WTC11 (cell line): Measurements from ENCODE around the gene RBBP7. TPM values are rescaled to one million over a fixed set of nuclear protein-coding genes. Genes with fewer than 3 reads are reported as not detected.

Experiments used
- ATAC-seq: fragments of 200-7000 bp; cut with Tn5 transposase; 2 replicates; pipeline ENCODE4 v1.10.0; 2021; ENCODE audit warnings: mild to moderate bottlenecking, moderate library complexity
- CTCF ChIA-PET: fragments of 300-600 bp; sonication (Branson Sonifier 250); formaldehyde crosslinking; loops from one replicate; lab custom pipeline; 2021; ENCODE audit warnings: antibody characterized with exemption; lab: Charles Lee
- POLR2A ChIA-PET: fragments of 350-600 bp; sonication (Branson Sonifier 250); formaldehyde crosslinking; loops from one replicate; lab custom pipeline; 2021; ENCODE audit warnings: antibody characterized with exemption; lab: Charles Lee
- DNase-seq: peaks from one replicate; pipeline ENCODE4 v3.0.0; 2021; ENCODE audit warnings: low spot score
- H3K27ac Mint-ChIP-seq: 2 replicates; pipeline ENCODE4 v1.8.0; 2021; ENCODE audit warnings: mixed read lengths
- H3K27me3 Mint-ChIP-seq: 2 replicates; pipeline ENCODE4 v1.8.0; 2021; ENCODE audit warnings: low read depth, mild to moderate bottlenecking, moderate library complexity, mixed read lengths
- H3K36me3 Mint-ChIP-seq: 2 replicates; pipeline ENCODE4 v1.8.0; 2021; ENCODE audit warnings: mixed read lengths
- H3K4me1 Mint-ChIP-seq: 2 replicates; pipeline ENCODE4 v1.8.0; 2022; ENCODE audit warnings: mixed read lengths
- H3K4me3 Mint-ChIP-seq: 2 replicates; pipeline ENCODE4 v1.8.0; 2021; ENCODE audit warnings: mild to moderate bottlenecking, moderate library complexity, mixed read lengths
- H3K9me3 Mint-ChIP-seq: 2 replicates; pipeline ENCODE4 v1.8.0; 2021; ENCODE audit warnings: mixed read lengths
- ATF2 ChIP-seq: sonication (generic); formaldehyde crosslinking; IDR thresholded peaks from 2 replicates; pipeline ENCODE4 v1.8.1; 2022; ENCODE audit warnings: low read depth, missing genetic modification reagents, borderline replicate concordance
- CDX4 ChIP-seq: fragments of 250-450 bp; sonication (Bioruptor Pico); IDR thresholded peaks from 2 replicates; pipeline ENCODE4 v1.9.0; 2021; ENCODE audit warnings: moderate library complexity, mild to moderate bottlenecking, inconsistent platforms, borderline replicate concordance
- GTF2I ChIP-seq: fragments of 250-450 bp; sonication (Bioruptor Pico); conservative IDR thresholded peaks from 2 replicates; pipeline ENCODE4 v1.4.0; 2021; ENCODE audit warnings: mild to moderate bottlenecking
- HMGA2 ChIP-seq: fragments of 250-450 bp; sonication (Bioruptor Pico); IDR thresholded peaks from 2 replicates; pipeline ENCODE4 v1.4.0; 2021; ENCODE audit warnings: mild to moderate bottlenecking, moderate library complexity
- MXD4 ChIP-seq: fragments of 250-450 bp; sonication (Bioruptor Pico); IDR thresholded peaks from 2 replicates; pipeline ENCODE4 v1.8.0; 2021; ENCODE audit warnings: mild to moderate bottlenecking, moderate library complexity, borderline replicate concordance
- MYBL2 ChIP-seq: sonication (generic); formaldehyde crosslinking; IDR thresholded peaks from 2 replicates; pipeline ENCODE4 v1.8.1; 2023; ENCODE audit warnings: mild to moderate bottlenecking, moderate library complexity, missing genetic modification reagents
- NFE2L1 ChIP-seq: sonication (generic); formaldehyde crosslinking; IDR thresholded peaks from 2 replicates; pipeline ENCODE4 v1.8.1; 2023; ENCODE audit warnings: missing genetic modification reagents
- NR2C2 ChIP-seq: sonication (generic); formaldehyde crosslinking; IDR thresholded peaks from 2 replicates; pipeline ENCODE4 v1.8.0; 2022; ENCODE audit warnings: mild to moderate bottlenecking, missing genetic modification reagents
- OVOL2 ChIP-seq: fragments of 250-450 bp; sonication (Bioruptor Pico); IDR thresholded peaks from 2 replicates; pipeline ENCODE4 v1.9.0; 2021; ENCODE audit warnings: mild to moderate bottlenecking, borderline replicate concordance
- TEAD1 ChIP-seq: sonication (generic); formaldehyde crosslinking; IDR thresholded peaks from 2 replicates; pipeline ENCODE4 v1.8.0; 2022; ENCODE audit warnings: mild to moderate bottlenecking, missing genetic modification reagents
- ZBTB21 ChIP-seq: sonication (generic); formaldehyde crosslinking; IDR thresholded peaks from 2 replicates; pipeline ENCODE4 v1.8.1; 2023; ENCODE audit warnings: mild to moderate bottlenecking, missing genetic modification reagents, borderline replicate concordance
- ZBTB43 ChIP-seq: sonication (generic); formaldehyde crosslinking; IDR thresholded peaks from 2 replicates; pipeline ENCODE4 v1.8.1; 2023; ENCODE audit warnings: mild to moderate bottlenecking, missing genetic modification reagents
- ZNF121 ChIP-seq: sonication (generic); formaldehyde crosslinking; IDR thresholded peaks from 2 replicates; pipeline ENCODE4 v1.8.0; 2023; ENCODE audit warnings: missing genetic modification reagents
- ZNF138 ChIP-seq: sonication (generic); formaldehyde crosslinking; conservative IDR thresholded peaks from 2 replicates; pipeline ENCODE4 v1.8.1; 2022; ENCODE audit warnings: mild to moderate bottlenecking, moderate library complexity, missing genetic modification reagents
- ZNF416 ChIP-seq: fragments of 250-450 bp; sonication (Bioruptor Pico); IDR thresholded peaks from 2 replicates; pipeline ENCODE4 v1.9.0; 2021; ENCODE audit warnings: mild to moderate bottlenecking, inconsistent platforms
- ZNF532 ChIP-seq: fragments of 250-450 bp; sonication (Bioruptor Pico); IDR thresholded peaks from 2 replicates; pipeline ENCODE4 v1.9.0; 2021; ENCODE audit warnings: mild to moderate bottlenecking, borderline replicate concordance
- ZNF671 ChIP-seq: fragments of 250-450 bp; sonication (Bioruptor Pico); IDR thresholded peaks from 2 replicates; pipeline ENCODE4 v1.8.0; 2021; ENCODE audit warnings: mild to moderate bottlenecking
- total RNA-seq: library from RNA; stranded (reverse); gene quantifications from 3 replicates; pipeline ENCODE4 v1.2.3, GENCODE V29; 2021

Gene RBBP7
- total RNA-seq, 1 experiment from 2014 or later: 120 TPM

GRCh38 chrX:16804923-16805464 lies 65.2 kb downstream of the RBBP7 start:
- no peak overlapping the region for H3K4me3 Mint-ChIP-seq
- CTCF ChIA-PET: no interaction called here
- no peak overlapping the region for H3K27ac Mint-ChIP-seq
- peaks cover 5% of the 10 kb centered on the region; the same call in 1 of the 2 replicates for H3K36me3 Mint-ChIP-seq
- no peaks in the 10 kb centered on the region for H3K9me3 Mint-ChIP-seq
- no peak for ATAC-seq
- no peaks in the 10 kb centered on the region for H3K27me3 Mint-ChIP-seq
- POLR2A ChIA-PET: no interaction called here
- TF ChIP-seq ZNF121 (CRISPR knock-in tag): no peak
- TF ChIP-seq HMGA2 (CRISPR knock-in tag): no peak
- no peak for TF ChIP-seq NR2C2 (CRISPR knock-in tag)
- no peak for TF ChIP-seq MYBL2
- no peak for TF ChIP-seq CDX4
- TF ChIP-seq, all 79 proteins: peak for 0
- DNase-seq: no peak
- H3K4me1 Mint-ChIP-seq: peaks cover 15% of the 10 kb centered on the region

GRCh38 chrX:16797841-16798240 lies 72.3 kb downstream of the RBBP7 start:
- Mint-ChIP-seq H3K9me3 (no peaks in the 10 kb centered on the region), H3K27me3 (no peaks in the 10 kb centered on the region), H3K4me3 (no peak overlapping the region), H3K4me1 (no peaks in the 10 kb centered on the region), H3K36me3 (peaks cover 21% of the 10 kb centered on the region), H3K27ac (no peak overlapping the region)
- DNase-seq (no peak), ATAC-seq (no peak)
- TF ChIP-seq OVOL2 (CRISPR knock-in tag) (no peak), MXD4 (CRISPR knock-in tag) (no peak)
- ChIA-PET POLR2A (no interaction called here), CTCF (no interaction called here)

GRCh38 chrX:16797358-16797757 lies 72.8 kb downstream of the RBBP7 start:
- ATAC-seq (no peak), DNase-seq (no peak)
- H3K27me3 Mint-ChIP-seq: no peaks in the 10 kb centered on the region
- H3K9me3 Mint-ChIP-seq: no peaks in the 10 kb centered on the region
- ChIA-PET CTCF (no interaction called here), POLR2A (no interaction called here)
- TF ChIP-seq TEAD1 (CRISPR knock-in tag) (no peak), ZBTB21 (CRISPR knock-in tag) (no peak), ZBTB43 (CRISPR knock-in tag) (no peak), ZNF671 (no peak), GTF2I (no peak), ZNF532 (no peak), ATF2 (CRISPR knock-in tag) (no peak), ZNF416 (CRISPR knock-in tag) (no peak), ZNF138 (CRISPR knock-in tag) (no peak), NFE2L1 (no peak)
- no peak overlapping the region; the same call in 1 of the 2 replicates for H3K27ac Mint-ChIP-seq
- no peaks in the 10 kb centered on the region for H3K4me1 Mint-ChIP-seq
- no peak overlapping the region for H3K4me3 Mint-ChIP-seq
- H3K36me3 Mint-ChIP-seq: peaks cover 21% of the 10 kb centered on the region
